GM18519 (cell line): ENCODE data around the gene MYLK4.

Source experiments
- ATAC-seq: cut with Tn5 transposase; IDR thresholded peaks from one replicate; pipeline ENCODE4 v1.9.1; 2021; ENCODE audit warnings: mild to moderate bottlenecking, moderate library complexity; ENCODE audit not compliant: unreplicated experiment, low FRiP score

Gene MYLK4

GRCh38 chr6:2712102-2712501 lies 38.6 kb downstream of the MYLK4 start:
- no peak for ATAC-seq

DNA sequence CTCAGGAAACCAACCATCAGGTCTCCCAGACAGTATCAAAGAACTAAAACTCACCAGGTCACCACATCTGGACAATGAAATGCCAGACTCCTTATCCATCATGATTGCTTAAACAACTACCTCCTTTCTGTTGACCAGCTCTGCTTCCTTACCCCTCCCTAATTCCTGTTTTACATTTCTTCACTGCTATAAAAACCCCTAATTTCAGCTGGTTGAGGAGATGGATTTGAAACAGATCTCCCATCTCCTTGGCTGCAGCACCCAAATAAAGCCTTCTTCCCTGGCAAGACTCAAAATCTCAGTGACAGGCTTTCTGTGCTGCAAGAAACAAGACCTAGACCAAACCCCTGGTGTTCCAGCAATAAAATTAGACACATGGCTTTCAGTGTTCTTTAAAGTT lies 40.3 kb downstream of the MYLK4 start:
- no peak for ATAC-seq

DNA sequence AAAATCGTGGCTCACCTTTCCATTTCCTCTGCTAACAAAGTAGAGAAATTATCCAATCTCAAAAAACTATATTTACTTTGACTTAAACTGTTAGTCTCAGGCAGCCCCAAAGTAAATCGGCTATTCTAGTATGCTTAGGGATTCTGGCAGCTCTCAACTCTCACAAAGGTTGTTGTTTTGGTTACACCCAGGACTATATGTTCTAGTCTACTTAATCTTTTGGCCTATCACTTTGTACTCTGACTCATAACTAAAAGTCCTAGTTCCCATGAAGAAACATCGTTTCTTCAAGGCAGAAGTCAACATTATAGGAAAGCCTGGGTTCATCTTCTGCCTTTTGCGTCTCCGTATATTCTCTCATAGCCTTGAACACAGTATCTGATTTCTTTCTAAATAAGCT lies 42.3 kb downstream of the MYLK4 start:
- ATAC-seq, result no peak

DNA sequence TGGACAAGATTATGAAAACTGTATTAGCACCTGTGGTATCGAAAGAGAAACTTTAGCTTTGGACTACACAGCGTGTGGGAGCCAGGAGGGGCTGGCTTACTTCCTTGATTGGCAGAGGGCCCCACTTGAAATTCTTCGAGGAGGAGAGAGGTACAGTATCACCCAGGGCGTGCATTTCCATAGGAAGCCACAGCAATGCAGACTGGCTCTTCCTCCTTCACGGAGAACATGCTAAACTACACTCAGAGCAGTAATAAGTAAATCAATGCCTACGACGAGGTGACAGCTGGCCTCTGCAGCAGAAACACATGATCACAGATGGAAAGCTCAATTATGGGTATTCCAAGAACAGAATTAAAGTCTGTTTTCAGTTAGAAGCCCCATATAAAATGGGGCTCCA lies 44.2 kb downstream of the MYLK4 start:
- ATAC-seq, result no peak

DNA sequence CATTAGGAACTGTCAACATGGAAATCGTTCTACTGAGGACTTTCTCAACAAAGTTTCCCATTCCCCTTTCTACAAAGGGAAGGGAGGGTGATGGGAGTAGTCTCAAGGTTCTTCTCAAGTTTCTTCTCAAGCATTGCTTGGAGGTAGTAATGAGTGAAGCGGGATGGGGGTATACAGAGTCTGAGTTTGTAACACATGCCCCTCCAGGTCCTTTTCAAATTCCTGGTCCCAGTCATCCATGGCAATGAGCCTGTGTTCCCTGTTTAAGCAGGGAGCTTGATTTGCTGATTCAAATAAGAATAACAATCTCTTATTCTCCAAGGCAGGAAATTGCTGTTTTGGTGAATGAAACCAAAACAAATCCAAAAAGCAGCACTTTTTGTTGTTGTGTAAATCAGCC lies 45.5 kb downstream of the MYLK4 start:
- ATAC-seq, result no peak

GRCh38 chr6:2697291-2697690 lies 53.4 kb downstream of the MYLK4 start:
- no peak for ATAC-seq

DNA sequence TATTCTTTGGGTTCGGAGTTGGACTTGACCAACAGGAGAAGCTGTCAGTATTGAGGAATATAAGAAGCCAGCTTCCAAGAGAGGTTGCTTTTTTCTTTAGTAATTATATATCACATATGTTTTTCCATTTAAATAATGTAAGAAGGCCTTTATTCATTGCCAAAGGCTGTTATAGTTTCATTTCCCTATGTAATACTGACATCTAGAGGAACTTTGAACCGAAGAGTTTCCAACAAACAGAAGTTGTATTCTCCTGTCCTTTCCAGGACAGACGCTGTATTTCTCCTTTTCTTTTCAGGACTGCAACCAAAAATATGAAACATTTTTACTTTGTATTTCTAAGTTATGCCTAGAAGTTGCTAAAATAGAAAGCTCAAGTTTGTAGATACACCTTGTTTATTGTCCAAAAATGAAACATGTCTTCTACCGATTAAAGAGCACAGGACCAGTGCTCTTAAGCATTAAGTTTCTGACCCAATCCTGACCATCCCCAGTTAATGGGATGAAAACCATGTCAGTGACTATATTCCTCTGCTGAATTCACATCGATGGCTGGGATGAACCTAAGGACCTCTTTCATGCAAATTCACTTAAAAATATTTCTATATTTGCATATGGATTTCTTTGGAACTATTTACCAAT lies 55.1 kb downstream of the MYLK4 start:
- ATAC-seq, result no peak

DNA sequence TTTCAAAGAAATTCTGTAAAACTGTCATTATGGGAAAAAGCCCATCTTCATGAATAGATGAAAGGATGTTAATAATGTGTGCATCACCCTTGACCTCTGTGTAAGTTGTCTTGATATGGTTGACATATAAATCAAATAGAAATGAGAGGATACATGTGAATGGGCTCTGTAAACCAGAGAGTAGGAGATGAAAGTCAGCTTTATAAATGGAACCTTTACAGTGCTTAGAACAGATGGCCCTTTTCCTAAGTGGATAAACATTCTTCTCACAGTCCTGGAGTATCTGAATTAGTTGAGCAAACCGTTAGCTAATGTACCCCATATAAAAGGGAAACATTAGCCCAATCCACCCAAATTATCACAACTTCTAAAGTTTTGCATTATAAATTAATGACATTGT lies 57.5 kb downstream of the MYLK4 start:
- ATAC-seq, result no peak

GRCh38 chr6:2688401-2689064 lies 62.2 kb downstream of the MYLK4 start:
- ATAC-seq, result no peak

GRCh38 chr6:2687456-2687855 lies 63.3 kb downstream of the MYLK4 start:
- no peak for ATAC-seq

DNA sequence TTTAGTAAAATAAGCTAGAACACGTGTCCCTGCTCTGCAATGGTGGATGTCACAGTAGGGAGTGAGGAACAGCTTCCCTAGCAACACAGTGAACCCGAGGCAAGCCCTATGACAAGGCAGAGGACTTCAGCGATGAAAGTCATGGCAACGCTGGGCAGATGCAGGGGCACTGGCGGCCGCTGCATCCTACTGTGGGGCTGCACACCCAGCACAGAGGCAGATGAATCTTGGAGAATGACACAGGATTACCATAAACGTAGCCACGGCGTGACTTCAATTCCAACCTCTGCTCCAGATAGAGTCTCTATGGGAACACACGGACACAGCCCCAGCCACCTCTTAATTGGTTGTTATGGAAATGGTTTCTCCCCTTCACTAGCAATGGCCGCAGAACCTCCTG lies 64.2 kb downstream of the MYLK4 start:
- ATAC-seq, result no peak

DNA sequence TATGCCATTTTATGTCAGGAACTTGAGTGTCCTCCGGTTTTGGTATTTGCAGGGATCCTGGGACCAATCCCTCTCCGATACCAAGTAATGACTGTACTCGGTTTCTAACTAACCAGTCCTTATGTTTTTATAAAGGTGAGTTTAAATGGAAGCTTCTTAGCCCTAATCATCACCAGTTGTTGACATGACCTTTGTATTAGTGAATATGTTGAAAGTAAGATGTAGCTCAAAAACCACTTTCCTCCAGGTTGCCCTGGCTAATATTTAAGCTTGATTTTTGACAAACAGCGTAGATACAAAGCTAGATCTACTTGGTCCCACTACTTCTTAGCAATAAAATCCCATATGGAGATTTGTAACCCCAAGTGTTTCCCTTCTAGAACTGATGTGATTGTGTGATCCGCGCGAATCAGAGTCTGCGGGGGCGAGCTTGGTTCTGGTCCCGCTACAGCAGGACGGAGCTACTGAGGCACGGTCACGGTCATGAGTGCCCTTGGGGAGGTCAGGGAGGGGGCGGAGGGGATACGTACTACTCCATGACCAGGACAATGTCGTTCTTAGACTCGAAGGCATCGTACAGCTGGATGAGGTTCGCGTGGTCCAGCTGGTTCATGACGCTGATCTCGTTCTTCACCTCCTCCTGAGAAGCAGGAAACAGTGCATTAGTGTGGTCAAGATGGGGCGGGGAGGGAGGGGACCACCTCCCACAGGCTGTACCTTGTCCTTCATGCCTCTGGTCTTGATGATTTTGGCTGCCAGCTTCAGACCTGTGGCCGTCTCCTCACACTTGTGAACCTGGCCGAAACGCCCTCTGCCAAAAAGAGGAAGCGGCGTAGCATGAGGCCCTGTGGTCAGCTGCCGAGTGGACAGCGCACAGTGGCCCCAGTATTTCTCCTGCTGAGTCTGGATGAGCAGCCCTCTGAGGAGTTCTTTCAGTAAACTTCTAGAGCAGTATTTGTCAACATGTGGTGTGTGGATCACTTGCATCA lies 65.7 kb downstream of the MYLK4 start:
- ATAC-seq, result no peak

GRCh38 chr6:2684103-2684749 lies 66.5 kb downstream of the MYLK4 start:
- no peak for ATAC-seq

DNA sequence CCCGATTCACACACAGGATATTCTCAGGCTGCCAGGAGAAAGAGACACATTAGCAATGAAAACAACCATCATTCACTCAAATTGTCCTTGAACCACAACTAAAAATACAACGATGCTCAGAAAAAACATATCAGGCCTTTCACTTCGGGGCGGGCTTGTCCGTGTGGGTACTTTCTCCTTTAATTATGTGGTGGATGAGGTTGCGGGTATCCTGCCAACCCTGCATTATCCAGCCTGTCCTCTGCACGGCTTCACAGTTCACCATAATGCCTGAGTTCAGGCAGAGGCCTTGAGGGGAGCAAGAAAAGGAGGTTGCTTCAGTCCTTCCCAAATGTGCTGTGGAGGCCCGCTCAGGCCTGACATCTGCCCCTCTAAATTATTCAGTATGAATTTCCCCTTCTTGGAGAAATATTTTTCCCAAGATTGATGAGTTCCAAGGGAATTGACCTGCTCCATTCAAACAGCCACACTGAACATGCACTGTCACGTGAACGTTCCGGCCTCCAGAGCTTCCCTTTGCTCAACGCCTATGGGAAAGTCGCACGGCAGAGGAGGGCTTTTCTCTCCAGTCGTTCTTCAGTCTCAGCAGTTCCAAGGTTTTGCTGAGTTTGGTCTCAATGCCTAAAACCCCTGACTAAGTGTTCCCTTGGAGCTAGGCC lies 70.3 kb downstream of the MYLK4 start:
- no peak for ATAC-seq

DNA sequence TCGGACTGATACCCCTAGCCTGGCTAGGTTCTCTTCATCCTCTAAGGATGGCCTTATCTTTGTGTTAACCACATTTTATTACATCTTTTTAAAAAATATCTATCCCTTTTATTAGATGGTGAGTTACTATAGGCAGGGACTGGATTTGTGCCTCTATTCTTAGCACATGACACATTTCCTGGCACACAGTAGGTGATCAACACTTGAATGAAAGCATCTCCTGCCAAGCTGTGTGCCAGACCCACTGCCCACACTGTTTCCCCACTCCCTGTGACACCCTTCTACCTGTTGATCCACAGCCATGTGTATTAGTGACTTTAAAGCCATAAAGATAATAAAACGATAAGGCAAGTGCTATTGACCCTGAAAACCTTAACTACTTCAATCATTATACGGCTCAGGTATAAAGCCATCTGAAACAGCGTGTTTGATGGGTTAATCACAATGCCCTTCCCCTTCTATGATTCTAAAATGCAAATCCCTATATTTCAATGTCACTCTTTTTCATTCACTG lies 73.6 kb downstream of the MYLK4 start:
- ATAC-seq, result no peak

DNA sequence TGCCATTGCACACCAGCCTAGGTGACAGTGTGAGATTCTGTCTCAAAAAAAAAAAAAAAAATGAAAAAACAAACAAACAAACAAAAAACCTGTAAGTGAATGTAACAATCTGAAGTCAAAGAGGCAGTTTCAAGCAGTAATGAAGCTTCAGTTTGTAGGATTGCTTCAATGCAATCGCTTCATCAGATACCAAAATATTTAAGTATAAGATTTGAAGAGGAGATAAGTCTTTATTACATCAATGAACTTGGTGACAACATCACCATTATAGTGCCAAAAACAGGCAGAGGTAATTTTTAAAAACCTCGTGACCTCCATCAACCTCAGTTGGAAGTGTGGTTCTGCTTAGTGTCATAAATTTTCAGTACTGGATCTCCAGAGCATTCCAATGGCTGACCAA lies 74.7 kb downstream of the MYLK4 start:
- ATAC-seq, result no peak

DNA sequence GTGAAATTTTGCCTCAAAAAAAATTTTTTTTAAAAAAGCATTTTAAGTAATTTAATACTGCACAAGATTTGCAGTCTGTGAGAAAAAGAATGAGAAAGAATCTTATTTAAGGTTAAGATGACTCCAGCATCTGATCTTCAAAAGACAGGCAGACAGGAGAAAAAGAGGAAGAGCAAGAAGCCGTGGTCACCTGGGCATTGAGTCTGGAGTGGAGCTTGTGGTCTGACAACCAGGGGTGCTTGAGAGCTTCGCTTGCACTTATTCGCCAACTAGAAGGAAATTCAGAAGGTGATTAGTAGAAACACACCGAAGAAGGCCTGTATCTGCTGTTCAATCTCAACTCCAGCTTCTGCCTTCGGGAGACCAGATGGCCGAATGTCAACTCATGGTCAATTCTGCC lies 75.9 kb downstream of the MYLK4 start:
- ATAC-seq, result no peak

DNA sequence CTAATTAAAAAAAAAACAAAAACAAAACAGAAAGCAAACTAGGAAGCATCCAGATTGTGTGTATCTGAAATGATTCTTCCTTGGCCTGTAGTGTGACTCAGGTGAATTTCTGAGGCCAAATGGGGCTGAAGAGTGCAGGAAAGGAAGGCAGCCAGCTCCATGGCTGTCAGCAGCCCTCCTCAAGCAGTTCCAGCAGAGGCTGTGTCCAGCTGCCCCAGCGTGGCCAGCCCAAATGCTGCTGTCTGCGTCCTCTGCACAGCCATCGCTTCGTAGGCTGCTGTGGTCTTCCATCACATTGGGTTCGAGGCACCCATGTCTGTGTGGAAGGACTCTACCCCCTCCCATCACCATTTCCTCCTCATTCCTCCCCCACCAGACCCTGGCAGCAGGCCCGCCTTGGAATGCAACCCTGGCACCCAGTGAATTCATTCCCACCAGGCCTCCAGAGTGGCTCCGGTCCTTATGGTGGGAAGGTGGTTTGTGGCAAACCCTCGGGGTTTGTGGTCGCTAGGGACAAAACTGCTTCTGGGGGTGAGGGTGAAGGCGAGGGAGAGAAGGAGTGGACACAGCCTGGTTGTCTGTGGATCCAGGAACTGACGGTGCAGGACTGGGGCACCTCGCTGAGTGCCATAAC lies 81.5 kb downstream of the MYLK4 start:
- ATAC-seq, result no peak

DNA sequence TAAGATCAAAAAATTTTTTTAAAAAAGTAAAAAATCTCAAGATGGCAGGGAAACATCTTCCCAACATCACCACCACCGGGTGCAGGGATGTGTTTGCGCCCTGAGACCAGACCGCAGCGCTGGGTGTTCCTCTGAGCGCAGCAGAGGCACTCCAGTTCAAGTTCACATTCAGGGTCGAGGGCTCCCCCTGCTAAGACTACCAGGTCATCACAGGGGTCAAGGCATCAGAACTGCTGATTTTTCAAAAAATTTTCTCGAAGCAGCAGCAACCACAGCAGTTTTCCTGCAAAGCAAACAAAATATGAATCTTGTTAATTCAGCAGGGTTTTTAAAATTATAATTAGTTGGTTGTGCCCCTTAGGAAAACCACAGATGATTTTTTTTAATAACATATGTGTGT lies 83.1 kb downstream of the MYLK4 start:
- no peak for ATAC-seq
